ENCODE measurements around the gene NME4.
"Not testable (repeated sequence)": the region's sequence is repeated elsewhere in the genome, so short reads cannot be mapped to it uniquely, and the experiment has no call there.

GRCh38 chr16:387761-388666 is 9.0 kb upstream of the NME4 start:
- TF ChIP-seq CTCF, POLR2A (IDR thresholded peaks at IDR 0.05): not testable (repeated sequence)

Data from testis (tissue), 2 donors.